ENCODE measurements around the gene MTURN. TPM values are rescaled to one million over a fixed set of nuclear protein-coding genes. Genes with fewer than 3 reads are reported as not detected.
A peak's percentile ranks its signal among the peaks of the same experiment; 100 is the strongest.
"Not testable (repeated sequence)": the region's sequence is repeated elsewhere in the genome, so short reads cannot be mapped to it uniquely, and the experiment has no call there.

MTURN gene
- total and polyA plus RNA-seq, 9 of the 15 experiments (the other 6 are each of a cell fraction or from before 2014, with no cell fraction given): 0.94 to 14.8 (median 6.4) TPM

DNA sequence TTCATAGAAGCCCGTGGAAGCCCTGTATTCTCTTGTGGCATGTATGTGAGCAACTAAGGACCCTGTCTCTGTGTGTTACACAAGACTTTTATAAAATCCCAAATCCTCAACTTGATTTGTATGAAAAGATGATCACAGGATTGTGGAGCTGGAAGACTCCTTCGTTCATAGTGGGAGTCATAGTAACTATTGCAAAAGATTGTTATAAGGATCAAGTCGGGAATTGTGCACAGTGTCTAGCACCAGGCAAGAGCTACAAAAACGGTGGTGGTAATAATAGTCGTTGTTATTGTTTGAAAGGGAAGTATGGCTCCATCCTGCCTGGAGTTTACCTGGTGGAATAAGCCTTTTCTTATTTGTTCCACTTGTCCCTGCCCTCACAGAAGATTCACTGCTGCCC, 42.8 kb upstream of the MTURN start:
- no peak for FAIRE-seq

DNA sequence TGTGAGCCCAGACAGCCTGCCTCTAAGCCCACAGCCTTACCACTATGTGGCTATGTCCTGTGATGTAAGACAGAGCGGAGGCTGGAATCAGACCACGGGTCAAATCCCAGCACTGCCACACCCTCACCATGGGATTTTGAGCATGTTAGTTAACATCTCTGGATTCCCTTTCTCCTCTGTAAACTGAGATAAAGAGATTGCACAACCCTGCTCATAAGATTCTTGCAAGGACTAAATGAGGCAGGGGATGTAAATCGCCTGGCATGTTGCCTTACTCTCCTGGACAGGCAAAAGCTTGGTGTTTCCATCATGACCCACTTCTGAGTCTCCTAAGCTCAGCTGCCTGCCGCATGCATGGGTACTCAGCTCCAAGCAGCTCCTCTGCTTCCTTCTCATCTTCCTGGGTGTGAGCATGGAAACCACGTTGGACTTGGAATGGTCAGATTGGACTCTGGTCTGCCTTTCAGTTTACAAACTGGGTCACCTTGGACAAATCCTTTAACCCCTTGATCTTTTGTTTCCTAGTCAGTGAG, 41.3 kb upstream of the MTURN start:
- Histone ChIP-seq H3K9ac (ENCODE audit: insufficient read depth in 1 of 2, low read depth in 2 of 2, low read length in 2 of 2) (no peak overlapping the region), H3K27me3 (ENCODE audit: control insufficient read depth in 2 of 2, insufficient read depth in 2 of 2, low read length in 2 of 2) (no peaks in the 10 kb centered on the region), H3K27ac (ENCODE audit: extremely low read depth, low read depth, low read length) (no peak overlapping the region), H3K79me2 (ENCODE audit: control insufficient read depth, insufficient read depth, low read length) (no peaks in the 10 kb centered on the region), H3K4me1 (replicated peaks in 1 of 2; ENCODE audit: control insufficient read depth in 2 of 2, insufficient read depth in 2 of 2, low read length in 2 of 2) (no peaks in the 10 kb centered on the region), H3K4me3 (no peak overlapping the region), H3K36me3 (ENCODE audit: control insufficient read depth, insufficient read depth, low read length) (no peaks in the 10 kb centered on the region), H4K20me1 (replicated peaks; ENCODE audit: control insufficient read depth, insufficient read depth, low read length) (no peaks in the 10 kb centered on the region), H3K9me3 (replicated peaks; ENCODE audit: control insufficient read depth, insufficient read depth, low read depth, low read length) (no peaks in the 10 kb centered on the region), H2AFZ (ENCODE audit: low read depth, low read length) (no peak overlapping the region), H3K4me2 (ENCODE audit: insufficient read depth, low read length) (no peak overlapping the region), H3K9me1 (ENCODE audit: control insufficient read depth, insufficient read depth, low read length) (no peaks in the 10 kb centered on the region)
- WGBS (ENCODE audit: insufficient coverage, low coverage, missing lambda C conversion rate): 37% methylated on average over 5 of the region's 5 CpGs
- in situ Hi-C loops (cut with MboI): no loop called here
- BruUV-seq (replicated peaks): no TSS peak
- FAIRE-seq (no peak), ATAC-seq (no peak), DNase-seq (ENCODE audit: extremely low read depth in 1 of 4, low spot score in 3 of 4) (no peak)
- TF ChIP-seq CEBPB (tag; IDR thresholded peaks at IDR 0.05) (peak; percentile 76), ZNF431 (CRISPR knock-in tag; IDR thresholded peaks at IDR 0.05) (no peak), SIN3B (IDR thresholded peaks at IDR 0.05; ENCODE audit: low read depth) (no peak), CEBPG (CRISPR knock-in tag; IDR thresholded peaks at IDR 0.05) (no peak), CEBPG (tag; conservative IDR thresholded peaks at IDR 0.05 in 1 of 2, IDR thresholded peaks at IDR 0.05 in 1 of 2) (0 out of 4 replicates have a peak, but pooled peaks of 1 of the 2 experiments have one; percentile 15)
- TF ChIP-seq, protein P1, sequence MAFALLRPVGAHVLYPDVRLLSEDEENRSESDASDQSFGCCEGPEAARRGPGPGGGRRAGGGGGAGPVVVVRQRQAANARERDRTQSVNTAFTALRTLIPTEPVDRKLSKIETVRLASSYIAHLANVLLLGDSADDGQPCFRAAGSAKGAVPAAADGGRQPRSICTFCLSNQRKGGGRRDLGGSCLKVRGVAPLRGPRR (CRISPR knock-in tag; IDR thresholded peaks at IDR 0.05): no peak
- CTCF ChIA-PET (ENCODE audit: low intra/inter-chr PET ratio): no interaction called here
- POLR2A ChIA-PET: no interaction called here
- intact Hi-C loops (cut with micrococcal nuclease): no loop called here

More for the DNA sequence above, 42.8 kb upstream of the MTURN start:
- Histone ChIP-seq H3K27me3 (ENCODE audit: control insufficient read depth in 2 of 2, insufficient read depth in 2 of 2, low read length in 2 of 2) (no peaks in the 10 kb centered on the region), H3K79me2 (ENCODE audit: control insufficient read depth, insufficient read depth, low read length) (no peaks in the 10 kb centered on the region), H3K4me3 (no peak overlapping the region), H3K4me1 (replicated peaks in 1 of 2; ENCODE audit: control insufficient read depth in 2 of 2, insufficient read depth in 2 of 2, low read length in 2 of 2) (no peaks in the 10 kb centered on the region), H2AFZ (ENCODE audit: low read depth, low read length) (no peak overlapping the region), H4K20me1 (replicated peaks; ENCODE audit: control insufficient read depth, insufficient read depth, low read length) (no peaks in the 10 kb centered on the region), H3K4me2 (ENCODE audit: insufficient read depth, low read length) (no peak overlapping the region), H3K9me1 (ENCODE audit: control insufficient read depth, insufficient read depth, low read length) (no peaks in the 10 kb centered on the region), H3K36me3 (ENCODE audit: control insufficient read depth, insufficient read depth, low read length) (no peaks in the 10 kb centered on the region), H3K9ac (ENCODE audit: insufficient read depth in 1 of 2, low read depth in 2 of 2, low read length in 2 of 2) (no peak overlapping the region), H3K9me3 (replicated peaks; ENCODE audit: control insufficient read depth, insufficient read depth, low read depth, low read length) (no peaks in the 10 kb centered on the region), H3K27ac (ENCODE audit: extremely low read depth, low read depth, low read length) (no peak overlapping the region)
- intact Hi-C loops (cut with micrococcal nuclease) (no loop called here), in situ Hi-C loops (cut with MboI) (no loop called here)
- DNase-seq (ENCODE audit: extremely low read depth in 1 of 4, low spot score in 3 of 4) (no peak), ATAC-seq (no peak)
- POLR2A ChIA-PET: interaction anchor here (1.2 kb wide), 1 partner anchor 54 kb away, joined by 3 read pairs; no protein-coding TSS in a partner anchor
- CTCF ChIA-PET (ENCODE audit: low intra/inter-chr PET ratio): no interaction called here
- TF ChIP-seq SRSF7 (optimal IDR thresholded peaks at IDR 0.05; ENCODE audit: low read depth, low read length): no peak
- no peak for TF ChIP-seq MCM7 (IDR thresholded peaks at IDR 0.05)
- no peak for TF ChIP-seq NFE2 (IDR thresholded peaks at IDR 0.05; ENCODE audit: low read depth)
- TF ChIP-seq ZNF175 (CRISPR knock-in tag; IDR thresholded peaks at IDR 0.05; ENCODE audit: low read depth): no peak
- WGBS (ENCODE audit: insufficient coverage, low coverage, missing lambda C conversion rate): 25% methylated on average over 5 of the region's 5 CpGs
- BruUV-seq (replicated peaks): no TSS peak

DNA sequence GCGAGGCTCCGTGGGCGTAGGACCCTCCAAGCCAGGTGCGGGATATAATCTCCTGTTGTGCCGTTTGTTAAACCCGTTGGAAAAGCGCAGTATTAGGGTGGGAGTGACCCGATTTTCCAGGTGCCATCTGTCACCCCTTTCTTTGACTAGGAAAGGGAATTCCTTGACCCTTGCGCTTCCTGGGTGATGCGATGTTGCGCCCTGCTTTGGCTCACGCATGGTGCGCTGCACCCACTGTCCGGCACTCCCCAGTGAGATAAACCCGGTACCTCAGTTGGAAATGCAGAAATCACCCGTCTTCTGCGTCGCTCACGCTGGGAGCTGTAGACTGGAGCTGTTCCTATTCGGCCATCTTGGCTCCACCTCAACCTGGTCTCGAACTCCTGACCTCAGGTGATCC, 36.2 kb upstream of the MTURN start:
- ATAC-seq; H3K27me3 ChIP-seq (ENCODE audit: control insufficient read depth in 2 of 2, insufficient read depth in 2 of 2, low read length in 2 of 2); H3K4me3 ChIP-seq; H3K4me2 ChIP-seq (ENCODE audit: insufficient read depth, low read length); H3K27ac ChIP-seq (ENCODE audit: extremely low read depth, low read depth, low read length); CTCF ChIA-PET (ENCODE audit: low intra/inter-chr PET ratio); H3K4me1 ChIP-seq (replicated peaks in 1 of 2; ENCODE audit: control insufficient read depth in 2 of 2, insufficient read depth in 2 of 2, low read length in 2 of 2); DNase-seq (ENCODE audit: extremely low read depth in 1 of 4, low spot score in 3 of 4); H3K79me2 ChIP-seq (ENCODE audit: control insufficient read depth, insufficient read depth, low read length); intact Hi-C loops (cut with micrococcal nuclease); H3K9me1 ChIP-seq (ENCODE audit: control insufficient read depth, insufficient read depth, low read length); H2AFZ ChIP-seq (ENCODE audit: low read depth, low read length); in situ Hi-C loops (cut with MboI); H3K9me3 ChIP-seq (replicated peaks; ENCODE audit: control insufficient read depth, insufficient read depth, low read depth, low read length); H3K36me3 ChIP-seq (ENCODE audit: control insufficient read depth, insufficient read depth, low read length); FAIRE-seq; BruUV-seq (replicated peaks); H3K9ac ChIP-seq (ENCODE audit: insufficient read depth in 1 of 2, low read depth in 2 of 2, low read length in 2 of 2); H4K20me1 ChIP-seq (replicated peaks; ENCODE audit: control insufficient read depth, insufficient read depth, low read length): not testable (repeated sequence)
- POLR2A ChIA-PET: interaction anchor here (0.7 kb wide), 1 partner anchor 9 kb away, joined by 3 read pairs; no protein-coding TSS in a partner anchor
- 73% methylated on average over 20 of the region's 21 CpGs for WGBS (ENCODE audit: insufficient coverage, low coverage, missing lambda C conversion rate)
